GM23338 (cell line): ENCODE data around the gene ACP2. TPM values are rescaled to one million over a fixed set of nuclear protein-coding genes. Genes with fewer than 3 reads are reported as not detected.

Experiments used
- ATAC-seq: fragments of 200-7000 bp; cut with Tn5 transposase; 3 replicates; pipeline ENCODE4 v1.9.1; 2020
- DNase-seq: peaks from one replicate; pipeline ENCODE4 v3.0.0-alpha.2; 2015; ENCODE audit warnings: low spot score
- H2AFZ ChIP-seq: fragments of 200-600 bp; sonication (generic); 2 replicates; pipeline ENCODE4 v1.8.0; 2016; ENCODE audit warnings: antibody characterized with exemption, mild to moderate bottlenecking, moderate library complexity
- H3F3A ChIP-seq: fragments of 200-600 bp; sonication (generic); replicated peaks from 2 replicates; pipeline ENCODE4 v1.8.0; 2017; ENCODE audit warnings: antibody characterized with exemption, mixed run types, low read depth
- H3K27ac ChIP-seq: fragments of 200-600 bp; sonication (generic); 2 replicates; pipeline ENCODE4 v1.6.1; 2016; ENCODE audit warnings: low read depth
- H3K27me3 ChIP-seq: fragments of 200-600 bp; sonication (generic); 2 replicates; pipeline ENCODE4 v1.8.0; 2016; ENCODE audit warnings: mild to moderate bottlenecking, mixed run types, moderate library complexity; ENCODE audit not compliant: insufficient read depth
- H3K36me3 ChIP-seq: fragments of 200-600 bp; sonication (generic); 2 replicates; pipeline ENCODE4 v1.8.0; 2016; ENCODE audit warnings: mild to moderate bottlenecking; ENCODE audit not compliant: insufficient read depth
- H3K4me1 ChIP-seq: fragments of 200-600 bp; sonication (generic); 2 replicates; pipeline ENCODE4 v1.8.0; 2016; ENCODE audit warnings: mild to moderate bottlenecking, moderate library complexity; ENCODE audit not compliant: insufficient read depth
- H3K4me2 ChIP-seq: fragments of 200-600 bp; sonication (generic); 2 replicates; pipeline ENCODE4 v1.7.1; 2017; ENCODE audit warnings: mixed run types
- H3K4me3 ChIP-seq: fragments of 200-600 bp; sonication (generic); 2 replicates; pipeline ENCODE4 v1.6.1; 2016; ENCODE audit warnings: mixed run types
- H3K79me2 ChIP-seq: fragments of 200-600 bp; sonication (generic); replicated peaks from 2 replicates; pipeline ENCODE4 v1.8.0; 2017; ENCODE audit warnings: mild to moderate bottlenecking; ENCODE audit not compliant: insufficient read depth
- H3K9me2 ChIP-seq: fragments of 200-600 bp; sonication (generic); 2 replicates; pipeline ENCODE4 v1.8.0; 2017; ENCODE audit not compliant: insufficient read depth
- H4K20me1 ChIP-seq: fragments of 200-600 bp; sonication (generic); replicated peaks from 2 replicates; pipeline ENCODE4 v1.8.0; 2017; ENCODE audit warnings: mild to moderate bottlenecking; ENCODE audit not compliant: insufficient read depth
- H3K27ac Mint-ChIP-seq: 2 replicates; pipeline ENCODE4 v1.8.0; 2020; ENCODE audit warnings: inconsistent platforms, mild to moderate bottlenecking, moderate library complexity, mixed read lengths
- H3K27me3 Mint-ChIP-seq: 3 replicates; pipeline ENCODE4 v1.8.0; 2022; ENCODE audit warnings: low read depth, mild to moderate bottlenecking, moderate library complexity, mixed read lengths, inconsistent platforms; ENCODE audit not compliant: insufficient read depth, poor library complexity
- H3K36me3 Mint-ChIP-seq: 3 replicates; pipeline ENCODE4 v1.8.0; 2021; ENCODE audit warnings: low read depth, mild to moderate bottlenecking, inconsistent platforms, moderate library complexity, mixed read lengths
- H3K4me1 Mint-ChIP-seq: 3 replicates; pipeline ENCODE4 v1.8.0; 2020; ENCODE audit warnings: mild to moderate bottlenecking, inconsistent platforms, mixed read lengths
- H3K4me3 Mint-ChIP-seq: 3 replicates; pipeline ENCODE4 v1.8.0; 2021; ENCODE audit warnings: moderate library complexity, mild to moderate bottlenecking, inconsistent platforms, mixed read lengths
- H3K9me3 Mint-ChIP-seq: 3 replicates; pipeline ENCODE4 v1.8.0; 2020; ENCODE audit warnings: moderate library complexity, mild to moderate bottlenecking, inconsistent platforms, mixed read lengths
- EZH2phosphoT487 ChIP-seq: fragments of 200-600 bp; sonication (generic); IDR thresholded peaks from one replicate; pipeline ENCODE4 v1.8.1; 2018; ENCODE audit warnings: antibody characterized with exemption; ENCODE audit not compliant: unreplicated experiment
- JUNB ChIP-seq: IDR thresholded peaks from one replicate; pipeline ENCODE4 v1.6.1; 2016; ENCODE audit warnings: antibody characterized with exemption; ENCODE audit not compliant: unreplicated experiment
- POLR2AphosphoS5 ChIP-seq: IDR thresholded peaks from 2 replicates; pipeline ENCODE4 v1.6.1; 2016; ENCODE audit warnings: antibody characterized with exemption, low read depth
- STAT1 ChIP-seq: IDR thresholded peaks from one replicate; pipeline ENCODE4 v1.6.1; 2016; ENCODE audit warnings: antibody characterized with exemption; ENCODE audit not compliant: unreplicated experiment
- ZNF114 ChIP-seq: fragments of 250-450 bp; sonication (Bioruptor Pico); IDR thresholded peaks from 2 replicates; pipeline ENCODE4 v1.5.0; 2020; ENCODE audit warnings: mild to moderate bottlenecking, moderate library complexity
- polyA plus RNA-seq: library from polyadenylated mRNA; unstranded; fragments of >200 nt; fragmentation: Nextera tagmentation; extraction: Ambion mirVana; gene quantifications from 2 replicates; pipeline ENCODE4 v1.2.1, GENCODE V29; 2016
- total RNA-seq: library from RNA; depleted of rRNA; stranded (reverse); fragments of >200 nt; shearing (Covaris generic); gene quantifications from 2 replicates; pipeline ENCODE4 v1.2.3, GENCODE V29; 2014
- TF ChIP-seq, protein P1 (sequence below): fragments of 250-450 bp; sonication (Bioruptor Pico); IDR thresholded peaks from 2 replicates; pipeline ENCODE4 v1.5.0; 2020; ENCODE audit warnings: mild to moderate bottlenecking, moderate library complexity

The ACP2 gene
- total and polyA plus RNA-seq, 2 experiments from 2014 or later: 7.3 to 32.1 TPM

DNA sequence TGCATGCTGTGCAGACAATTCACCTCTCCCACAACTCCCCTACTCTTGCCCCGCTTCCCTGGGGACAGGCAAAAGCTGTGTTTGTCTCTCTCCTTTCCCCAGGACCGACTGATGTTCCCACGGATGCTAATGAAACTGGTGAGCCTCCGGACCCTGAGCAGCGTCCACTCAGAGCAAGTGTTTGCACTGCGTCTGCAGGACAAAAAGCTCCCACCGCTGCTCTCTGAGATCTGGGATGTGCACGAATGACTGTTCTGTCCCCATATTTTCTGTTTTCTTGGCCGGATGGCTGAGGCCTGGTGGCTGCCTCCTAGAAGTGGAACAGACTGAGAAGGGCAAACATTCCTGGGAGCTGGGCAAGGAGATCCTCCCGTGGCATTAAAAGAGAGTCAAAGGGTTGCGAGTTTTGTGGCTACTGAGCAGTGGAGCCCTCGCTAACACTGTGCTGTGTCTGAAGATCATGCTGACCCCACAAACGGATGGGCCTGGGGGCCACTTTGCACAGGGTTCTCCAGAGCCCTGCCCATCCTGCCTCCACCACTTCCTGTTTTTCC lies 19.9 kb upstream of the ACP2 start:
- peaks cover 22% of the 10 kb centered on the region for H3F3A ChIP-seq
- peak overlapping the region; percentile 89 for H2AFZ ChIP-seq
- no peaks in the 10 kb centered on the region; the same call in 1 of the 2 replicates for H3K36me3 ChIP-seq
- H3K4me2 ChIP-seq: peak overlapping the region; percentile 96
- no peaks in the 10 kb centered on the region for H3K27me3 ChIP-seq
- peak overlapping the region; percentile 96 for H3K27ac Mint-ChIP-seq
- H3K27ac ChIP-seq: peak overlapping the region; percentile 99
- H3K4me1 ChIP-seq: peaks cover 36% of the 10 kb centered on the region
- peaks cover 9% of the 10 kb centered on the region for H3K27me3 Mint-ChIP-seq
- no peaks in the 10 kb centered on the region for H3K9me3 Mint-ChIP-seq
- H3K36me3 Mint-ChIP-seq: no peaks in the 10 kb centered on the region; the same call in 2 of the 3 replicates
- H4K20me1 ChIP-seq: peaks cover 28% of the 10 kb centered on the region
- H3K79me2 ChIP-seq: peaks cover 31% of the 10 kb centered on the region
- peaks cover 41% of the 10 kb centered on the region for H3K4me1 Mint-ChIP-seq
- TF ChIP-seq STAT1 (no peak), EZH2phosphoT487 (no peak), POLR2AphosphoS5 (no peak), JUNB (no peak)
- TF ChIP-seq, protein P1, sequence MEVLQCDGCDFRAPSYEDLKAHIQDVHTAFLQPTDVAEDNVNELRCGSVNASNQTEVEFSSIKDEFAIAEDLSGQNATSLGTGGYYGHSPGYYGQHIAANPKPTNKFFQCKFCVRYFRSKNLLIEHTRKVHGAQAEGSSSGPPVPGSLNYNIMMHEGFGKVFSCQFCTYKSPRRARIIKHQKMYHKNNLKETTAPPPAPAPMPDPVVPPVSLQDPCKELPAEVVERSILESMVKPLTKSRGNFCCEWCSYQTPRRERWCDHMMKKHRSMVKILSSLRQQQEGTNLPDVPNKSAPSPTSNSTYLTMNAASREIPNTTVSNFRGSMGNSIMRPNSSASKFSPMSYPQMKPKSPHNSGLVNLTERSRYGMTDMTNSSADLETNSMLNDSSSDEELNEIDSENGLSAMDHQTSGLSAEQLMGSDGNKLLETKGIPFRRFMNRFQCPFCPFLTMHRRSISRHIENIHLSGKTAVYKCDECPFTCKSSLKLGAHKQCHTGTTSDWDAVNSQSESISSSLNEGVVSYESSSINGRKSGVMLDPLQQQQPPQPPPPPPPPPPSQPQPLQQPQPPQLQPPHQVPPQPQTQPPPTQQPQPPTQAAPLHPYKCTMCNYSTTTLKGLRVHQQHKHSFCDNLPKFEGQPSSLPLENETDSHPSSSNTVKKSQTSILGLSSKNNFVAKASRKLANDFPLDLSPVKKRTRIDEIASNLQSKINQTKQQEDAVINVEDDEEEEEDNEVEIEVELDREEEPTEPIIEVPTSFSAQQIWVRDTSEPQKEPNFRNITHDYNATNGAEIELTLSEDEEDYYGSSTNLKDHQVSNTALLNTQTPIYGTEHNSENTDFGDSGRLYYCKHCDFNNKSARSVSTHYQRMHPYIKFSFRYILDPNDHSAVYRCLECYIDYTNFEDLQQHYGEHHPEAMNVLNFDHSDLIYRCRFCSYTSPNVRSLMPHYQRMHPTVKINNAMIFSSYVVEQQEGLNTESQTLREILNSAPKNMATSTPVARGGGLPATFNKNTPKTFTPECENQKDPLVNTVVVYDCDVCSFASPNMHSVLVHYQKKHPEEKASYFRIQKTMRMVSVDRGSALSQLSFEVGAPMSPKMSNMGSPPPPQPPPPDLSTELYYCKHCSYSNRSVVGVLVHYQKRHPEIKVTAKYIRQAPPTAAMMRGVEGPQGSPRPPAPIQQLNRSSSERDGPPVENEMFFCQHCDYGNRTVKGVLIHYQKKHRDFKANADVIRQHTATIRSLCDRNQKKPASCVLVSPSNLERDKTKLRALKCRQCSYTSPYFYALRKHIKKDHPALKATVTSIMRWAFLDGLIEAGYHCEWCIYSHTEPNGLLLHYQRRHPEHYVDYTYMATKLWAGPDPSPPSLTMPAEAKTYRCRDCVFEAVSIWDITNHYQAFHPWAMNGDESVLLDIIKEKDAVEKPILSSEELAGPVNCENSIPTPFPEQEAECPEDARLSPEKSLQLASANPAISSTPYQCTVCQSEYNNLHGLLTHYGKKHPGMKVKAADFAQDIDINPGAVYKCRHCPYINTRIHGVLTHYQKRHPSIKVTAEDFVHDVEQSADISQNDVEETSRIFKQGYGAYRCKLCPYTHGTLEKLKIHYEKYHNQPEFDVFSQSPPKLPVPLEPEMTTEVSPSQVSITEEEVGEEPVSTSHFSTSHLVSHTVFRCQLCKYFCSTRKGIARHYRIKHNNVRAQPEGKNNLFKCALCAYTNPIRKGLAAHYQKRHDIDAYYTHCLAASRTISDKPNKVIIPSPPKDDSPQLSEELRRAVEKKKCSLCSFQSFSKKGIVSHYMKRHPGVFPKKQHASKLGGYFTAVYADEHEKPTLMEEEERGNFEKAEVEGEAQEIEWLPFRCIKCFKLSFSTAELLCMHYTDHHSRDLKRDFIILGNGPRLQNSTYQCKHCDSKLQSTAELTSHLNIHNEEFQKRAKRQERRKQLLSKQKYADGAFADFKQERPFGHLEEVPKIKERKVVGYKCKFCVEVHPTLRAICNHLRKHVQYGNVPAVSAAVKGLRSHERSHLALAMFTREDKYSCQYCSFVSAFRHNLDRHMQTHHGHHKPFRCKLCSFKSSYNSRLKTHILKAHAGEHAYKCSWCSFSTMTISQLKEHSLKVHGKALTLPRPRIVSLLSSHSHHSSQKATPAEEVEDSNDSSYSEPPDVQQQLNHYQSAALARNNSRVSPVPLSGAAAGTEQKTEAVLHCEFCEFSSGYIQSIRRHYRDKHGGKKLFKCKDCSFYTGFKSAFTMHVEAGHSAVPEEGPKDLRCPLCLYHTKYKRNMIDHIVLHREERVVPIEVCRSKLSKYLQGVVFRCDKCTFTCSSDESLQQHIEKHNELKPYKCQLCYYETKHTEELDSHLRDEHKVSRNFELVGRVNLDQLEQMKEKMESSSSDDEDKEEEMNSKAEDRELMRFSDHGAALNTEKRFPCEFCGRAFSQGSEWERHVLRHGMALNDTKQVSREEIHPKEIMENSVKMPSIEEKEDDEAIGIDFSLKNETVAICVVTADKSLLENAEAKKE (CRISPR knock-in tag): no peak
- peak overlapping the region; percentile 88 for H3K4me3 ChIP-seq
- ATAC-seq (peak; percentile 3), DNase-seq (peak; percentile 39)
- H3K4me3 Mint-ChIP-seq: peak overlapping the region; percentile 88
- no peaks in the 10 kb centered on the region for H3K9me2 ChIP-seq

DNA sequence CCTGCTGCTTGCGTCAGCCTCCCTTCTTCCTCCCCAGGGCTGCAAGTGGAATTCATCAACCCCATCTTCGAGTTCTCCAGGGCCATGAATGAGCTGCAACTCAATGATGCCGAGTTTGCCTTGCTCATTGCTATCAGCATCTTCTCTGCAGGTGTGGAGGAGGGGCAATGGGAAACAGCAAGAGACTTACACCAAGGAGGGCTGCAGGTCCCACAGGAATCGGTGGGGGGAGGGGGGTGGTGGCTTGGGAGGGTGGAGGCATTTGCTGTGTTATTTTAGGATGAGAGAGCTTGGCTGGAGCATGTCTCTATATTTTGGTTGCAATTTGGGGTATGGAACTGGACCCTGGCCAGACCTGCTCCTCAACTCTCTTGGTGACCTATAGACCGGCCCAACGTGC lies 19.3 kb upstream of the ACP2 start:
- peak overlapping the region; percentile 99 for H3K27ac ChIP-seq
- peak overlapping the region; percentile 88; the same call in 1 of the 2 replicates for H3K4me3 ChIP-seq
- no peaks in the 10 kb centered on the region for H3K9me2 ChIP-seq
- Mint-ChIP-seq H3K36me3 (no peaks in the 10 kb centered on the region; the same call in 2 of the 3 replicates), H3K4me1 (peaks cover 39% of the 10 kb centered on the region), H3K9me3 (no peaks in the 10 kb centered on the region), H3K27me3 (peaks cover 9% of the 10 kb centered on the region), H3K4me3 (peak overlapping the region; percentile 88), H3K27ac (peak overlapping the region; percentile 96)
- DNase-seq: peak; percentile 41
- H3K4me1 ChIP-seq: peaks cover 36% of the 10 kb centered on the region
- H4K20me1 ChIP-seq: peaks cover 21% of the 10 kb centered on the region
- H3K27me3 ChIP-seq: no peaks in the 10 kb centered on the region
- ATAC-seq: no peak
- no peak overlapping the region for H2AFZ ChIP-seq
- peak overlapping the region; percentile 96 for H3K4me2 ChIP-seq
- peaks cover 24% of the 10 kb centered on the region for H3K79me2 ChIP-seq
- peaks cover 22% of the 10 kb centered on the region for H3F3A ChIP-seq
- no peaks in the 10 kb centered on the region; the same call in 1 of the 2 replicates for H3K36me3 ChIP-seq
- no peak for TF ChIP-seq ZNF114 (CRISPR knock-in tag)
- TF ChIP-seq STAT1: no peak
